WTC11 (cell line): ENCODE results near the gene FHIT.

ENCODE experiments used
- CREB1 ChIP-seq: sonication (generic); formaldehyde crosslinking; IDR thresholded peaks from 2 replicates; pipeline ENCODE4 v1.8.0; 2023; ENCODE audit warnings: mild to moderate bottlenecking, missing genetic modification reagents
- CREM ChIP-seq: sonication (generic); formaldehyde crosslinking; IDR thresholded peaks from 2 replicates; pipeline ENCODE4 v1.8.1; 2022; ENCODE audit warnings: mild to moderate bottlenecking, missing genetic modification reagents, moderate library complexity
- E2F5 ChIP-seq: sonication (generic); formaldehyde crosslinking; IDR thresholded peaks from 2 replicates; pipeline ENCODE4 v1.8.1; 2022; ENCODE audit warnings: mild to moderate bottlenecking, moderate library complexity, missing genetic modification reagents
- FOXJ3 ChIP-seq: sonication (generic); formaldehyde crosslinking; IDR thresholded peaks from 2 replicates; pipeline ENCODE4 v1.9.0; 2021; ENCODE audit warnings: missing genetic modification reagents, mild to moderate bottlenecking, borderline replicate concordance
- NR2C2 ChIP-seq: sonication (generic); formaldehyde crosslinking; IDR thresholded peaks from 2 replicates; pipeline ENCODE4 v1.8.0; 2022; ENCODE audit warnings: mild to moderate bottlenecking, missing genetic modification reagents
- RELA ChIP-seq: sonication (generic); formaldehyde crosslinking; IDR thresholded peaks from 2 replicates; pipeline ENCODE4 v1.8.1; 2022; ENCODE audit warnings: missing genetic modification reagents, mild to moderate bottlenecking, borderline replicate concordance
- ZNF219 ChIP-seq: sonication (generic); formaldehyde crosslinking; IDR thresholded peaks from 2 replicates; pipeline ENCODE4 v1.8.0; 2023; ENCODE audit warnings: missing genetic modification reagents, mild to moderate bottlenecking, borderline replicate concordance
- TF ChIP-seq, protein P1 (sequence below): fragments of 200-600 bp; IDR thresholded peaks from 2 replicates; pipeline ENCODE4 v1.8.0; 2022; ENCODE audit warnings: antibody characterized with exemption
- TF ChIP-seq, protein P2 (sequence below): sonication (generic); formaldehyde crosslinking; IDR thresholded peaks from 2 replicates; pipeline ENCODE4 v1.8.0; 2023; ENCODE audit warnings: mild to moderate bottlenecking, missing genetic modification reagents
- TF ChIP-seq, protein P3 (sequence below): sonication (generic); formaldehyde crosslinking; IDR thresholded peaks from 2 replicates; pipeline ENCODE4 v1.8.1; 2023; ENCODE audit warnings: mild to moderate bottlenecking, missing genetic modification reagents
- TF ChIP-seq, protein P4 (sequence below): sonication (generic); formaldehyde crosslinking; IDR thresholded peaks from 2 replicates; pipeline ENCODE4 v1.8.1; 2023; ENCODE audit warnings: mild to moderate bottlenecking, missing genetic modification reagents, moderate library complexity

DNA sequence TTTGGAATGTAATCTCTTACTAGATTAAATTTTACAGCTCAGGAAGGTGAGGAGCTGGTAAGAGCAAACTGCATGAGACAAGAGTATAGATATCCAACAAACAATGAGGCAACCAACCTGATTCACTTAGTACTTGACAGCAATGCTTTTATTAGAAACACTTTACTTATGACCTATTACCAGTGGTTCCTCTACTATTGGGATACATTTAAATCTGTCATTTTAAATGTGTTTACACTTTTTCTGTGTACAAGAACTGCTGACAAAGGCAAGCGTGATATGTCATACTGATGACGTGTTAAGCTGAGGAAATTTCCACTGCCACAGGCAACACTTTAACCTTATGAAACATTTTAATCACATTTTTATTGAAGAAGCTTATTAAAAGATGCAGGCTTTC is 1043.3 kb downstream of the FHIT start:
- no peak for TF ChIP-seq CREB1 (CRISPR knock-in tag)
- TF ChIP-seq ZNF219 (CRISPR knock-in tag) = no peak
- TF ChIP-seq, protein P1, sequence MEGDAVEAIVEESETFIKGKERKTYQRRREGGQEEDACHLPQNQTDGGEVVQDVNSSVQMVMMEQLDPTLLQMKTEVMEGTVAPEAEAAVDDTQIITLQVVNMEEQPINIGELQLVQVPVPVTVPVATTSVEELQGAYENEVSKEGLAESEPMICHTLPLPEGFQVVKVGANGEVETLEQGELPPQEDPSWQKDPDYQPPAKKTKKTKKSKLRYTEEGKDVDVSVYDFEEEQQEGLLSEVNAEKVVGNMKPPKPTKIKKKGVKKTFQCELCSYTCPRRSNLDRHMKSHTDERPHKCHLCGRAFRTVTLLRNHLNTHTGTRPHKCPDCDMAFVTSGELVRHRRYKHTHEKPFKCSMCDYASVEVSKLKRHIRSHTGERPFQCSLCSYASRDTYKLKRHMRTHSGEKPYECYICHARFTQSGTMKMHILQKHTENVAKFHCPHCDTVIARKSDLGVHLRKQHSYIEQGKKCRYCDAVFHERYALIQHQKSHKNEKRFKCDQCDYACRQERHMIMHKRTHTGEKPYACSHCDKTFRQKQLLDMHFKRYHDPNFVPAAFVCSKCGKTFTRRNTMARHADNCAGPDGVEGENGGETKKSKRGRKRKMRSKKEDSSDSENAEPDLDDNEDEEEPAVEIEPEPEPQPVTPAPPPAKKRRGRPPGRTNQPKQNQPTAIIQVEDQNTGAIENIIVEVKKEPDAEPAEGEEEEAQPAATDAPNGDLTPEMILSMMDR = no peak
- TF ChIP-seq, protein P2, sequence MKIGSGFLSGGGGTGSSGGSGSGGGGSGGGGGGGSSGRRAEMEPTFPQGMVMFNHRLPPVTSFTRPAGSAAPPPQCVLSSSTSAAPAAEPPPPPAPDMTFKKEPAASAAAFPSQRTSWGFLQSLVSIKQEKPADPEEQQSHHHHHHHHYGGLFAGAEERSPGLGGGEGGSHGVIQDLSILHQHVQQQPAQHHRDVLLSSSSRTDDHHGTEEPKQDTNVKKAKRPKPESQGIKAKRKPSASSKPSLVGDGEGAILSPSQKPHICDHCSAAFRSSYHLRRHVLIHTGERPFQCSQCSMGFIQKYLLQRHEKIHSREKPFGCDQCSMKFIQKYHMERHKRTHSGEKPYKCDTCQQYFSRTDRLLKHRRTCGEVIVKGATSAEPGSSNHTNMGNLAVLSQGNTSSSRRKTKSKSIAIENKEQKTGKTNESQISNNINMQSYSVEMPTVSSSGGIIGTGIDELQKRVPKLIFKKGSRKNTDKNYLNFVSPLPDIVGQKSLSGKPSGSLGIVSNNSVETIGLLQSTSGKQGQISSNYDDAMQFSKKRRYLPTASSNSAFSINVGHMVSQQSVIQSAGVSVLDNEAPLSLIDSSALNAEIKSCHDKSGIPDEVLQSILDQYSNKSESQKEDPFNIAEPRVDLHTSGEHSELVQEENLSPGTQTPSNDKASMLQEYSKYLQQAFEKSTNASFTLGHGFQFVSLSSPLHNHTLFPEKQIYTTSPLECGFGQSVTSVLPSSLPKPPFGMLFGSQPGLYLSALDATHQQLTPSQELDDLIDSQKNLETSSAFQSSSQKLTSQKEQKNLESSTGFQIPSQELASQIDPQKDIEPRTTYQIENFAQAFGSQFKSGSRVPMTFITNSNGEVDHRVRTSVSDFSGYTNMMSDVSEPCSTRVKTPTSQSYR (CRISPR knock-in tag) = no peak
- TF ChIP-seq CREM (CRISPR knock-in tag) = no peak
- no peak for TF ChIP-seq RELA (CRISPR knock-in tag)
- no peak for TF ChIP-seq NR2C2 (CRISPR knock-in tag)
- TF ChIP-seq E2F5 (CRISPR knock-in tag) = no peak
- TF ChIP-seq, protein P3, sequence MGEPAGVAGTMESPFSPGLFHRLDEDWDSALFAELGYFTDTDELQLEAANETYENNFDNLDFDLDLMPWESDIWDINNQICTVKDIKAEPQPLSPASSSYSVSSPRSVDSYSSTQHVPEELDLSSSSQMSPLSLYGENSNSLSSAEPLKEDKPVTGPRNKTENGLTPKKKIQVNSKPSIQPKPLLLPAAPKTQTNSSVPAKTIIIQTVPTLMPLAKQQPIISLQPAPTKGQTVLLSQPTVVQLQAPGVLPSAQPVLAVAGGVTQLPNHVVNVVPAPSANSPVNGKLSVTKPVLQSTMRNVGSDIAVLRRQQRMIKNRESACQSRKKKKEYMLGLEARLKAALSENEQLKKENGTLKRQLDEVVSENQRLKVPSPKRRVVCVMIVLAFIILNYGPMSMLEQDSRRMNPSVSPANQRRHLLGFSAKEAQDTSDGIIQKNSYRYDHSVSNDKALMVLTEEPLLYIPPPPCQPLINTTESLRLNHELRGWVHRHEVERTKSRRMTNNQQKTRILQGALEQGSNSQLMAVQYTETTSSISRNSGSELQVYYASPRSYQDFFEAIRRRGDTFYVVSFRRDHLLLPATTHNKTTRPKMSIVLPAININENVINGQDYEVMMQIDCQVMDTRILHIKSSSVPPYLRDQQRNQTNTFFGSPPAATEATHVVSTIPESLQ (CRISPR knock-in tag) = no peak
- no peak for TF ChIP-seq FOXJ3
- TF ChIP-seq, protein P4, sequence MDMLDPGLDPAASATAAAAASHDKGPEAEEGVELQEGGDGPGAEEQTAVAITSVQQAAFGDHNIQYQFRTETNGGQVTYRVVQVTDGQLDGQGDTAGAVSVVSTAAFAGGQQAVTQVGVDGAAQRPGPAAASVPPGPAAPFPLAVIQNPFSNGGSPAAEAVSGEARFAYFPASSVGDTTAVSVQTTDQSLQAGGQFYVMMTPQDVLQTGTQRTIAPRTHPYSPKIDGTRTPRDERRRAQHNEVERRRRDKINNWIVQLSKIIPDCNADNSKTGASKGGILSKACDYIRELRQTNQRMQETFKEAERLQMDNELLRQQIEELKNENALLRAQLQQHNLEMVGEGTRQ (CRISPR knock-in tag) = no peak
